DND-41 (cell line): ENCODE measurements around the gene SLC2A9.

Source experiments
- CTCF ChIP-seq: IDR thresholded peaks from 2 replicates; pipeline ENCODE4 v1.5.1; 2012; ENCODE audit warnings: borderline replicate concordance, low read length, moderate library complexity, mild to moderate bottlenecking; ENCODE audit not compliant: poor library complexity, severe bottlenecking; ENCODE audit errors: extremely low read depth
- EZH2 ChIP-seq: IDR thresholded peaks from 3 replicates; pipeline ENCODE4 v1.6.1; 2012; ENCODE audit warnings: borderline replicate concordance, low read depth, mild to moderate bottlenecking, moderate library complexity, low read length, inconsistent platforms; ENCODE audit not compliant: severe bottlenecking

DNA sequence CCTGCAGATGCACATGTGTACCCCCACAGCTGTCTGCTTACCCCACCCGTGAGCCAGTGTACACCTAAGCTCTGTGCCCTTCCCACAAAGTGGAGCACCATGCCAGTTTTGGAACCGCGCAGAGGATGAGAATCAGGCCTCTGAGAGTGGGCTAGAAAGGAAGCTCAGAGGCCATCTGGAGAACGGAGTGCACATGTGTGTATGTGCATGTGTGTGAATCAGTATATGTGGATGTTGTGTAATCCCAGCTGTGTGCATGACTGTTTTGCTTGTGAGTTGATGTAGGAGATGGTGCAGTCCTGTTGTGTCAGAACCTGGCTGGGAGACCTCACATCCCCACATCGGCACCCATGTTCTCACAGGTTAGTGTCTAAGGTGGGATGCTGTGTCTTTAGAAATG, 146.9 kb downstream of the SLC2A9 start:
- TF ChIP-seq CTCF (no peak), EZH2 (no peak)
